HEK293T (cell line): ENCODE data around the gene EPB41L4B.

ENCODE experiments used
- ARNT ChIP-seq: fragments of 450-650 bp; IDR thresholded peaks from 2 replicates; pipeline ENCODE4 v1.6.1; 2017; ENCODE audit warnings: mild to moderate bottlenecking
- CTBP1 ChIP-seq: fragments of 450-650 bp; IDR thresholded peaks from 2 replicates; pipeline ENCODE4 v1.6.1; 2016; ENCODE audit warnings: borderline replicate concordance
- ELF4 ChIP-seq: fragments of 450-650 bp; IDR thresholded peaks from 2 replicates; pipeline ENCODE4 v1.6.1; 2017; ENCODE audit warnings: antibody characterized with exemption
- FOXA1 ChIP-seq: fragments of 450-650 bp; IDR thresholded peaks from 2 replicates; pipeline ENCODE4 v1.6.1; 2016; ENCODE audit warnings: mild to moderate bottlenecking
- FOXK2 ChIP-seq: fragments of 450-650 bp; IDR thresholded peaks from 2 replicates; pipeline ENCODE4 v1.6.1; 2016; ENCODE audit warnings: mild to moderate bottlenecking
- FOXM1 ChIP-seq: fragments of 450-650 bp; IDR thresholded peaks from 2 replicates; pipeline ENCODE4 v1.6.1; 2017; ENCODE audit warnings: mild to moderate bottlenecking, borderline replicate concordance
- HDGF ChIP-seq: fragments of 450-650 bp; IDR thresholded peaks from 2 replicates; pipeline ENCODE4 v1.6.1; 2017; ENCODE audit warnings: antibody characterized with exemption, borderline replicate concordance
- NFRKB ChIP-seq: fragments of 450-650 bp; IDR thresholded peaks from 2 replicates; pipeline ENCODE4 v1.6.1; 2016; ENCODE audit warnings: mild to moderate bottlenecking, moderate library complexity
- PKNOX1 ChIP-seq: fragments of 450-650 bp; IDR thresholded peaks from 2 replicates; pipeline ENCODE4 v1.6.1; 2016
- SP1 ChIP-seq: fragments of 450-650 bp; IDR thresholded peaks from 2 replicates; pipeline ENCODE4 v1.6.1; 2017
- SUZ12 ChIP-seq: fragments of 450-650 bp; IDR thresholded peaks from 2 replicates; pipeline ENCODE4 v1.6.1; 2016; ENCODE audit warnings: mild to moderate bottlenecking
- TARDBP ChIP-seq: fragments of 450-650 bp; IDR thresholded peaks from 2 replicates; pipeline ENCODE4 v1.6.1; 2016
- ZNF384 ChIP-seq: fragments of 450-650 bp; IDR thresholded peaks from 2 replicates; pipeline ENCODE4 v1.6.1; 2016

- no peak for TF ChIP-seq NFRKB
- TF ChIP-seq SUZ12, result no peak
- TF ChIP-seq ZNF384, result no peak
- no peak for TF ChIP-seq ELF4
- no peak for TF ChIP-seq FOXA1
- no peak for TF ChIP-seq FOXM1
- TF ChIP-seq TARDBP, result no peak
- no peak for TF ChIP-seq SP1
- TF ChIP-seq ARNT, result no peak
- TF ChIP-seq HDGF, result no peak
- TF ChIP-seq FOXK2, result no peak
- no peak for TF ChIP-seq PKNOX1
- TF ChIP-seq CTBP1, result no peak
These were observed 158.2 kb downstream of the EPB41L4B start for GRCh38 chr9:109162677-109163076.
